Ascending aorta (tissue), 2 donors: ENCODE data around the gene SIN3A. TPM values are rescaled to one million over a fixed set of nuclear protein-coding genes. Genes with fewer than 3 reads are reported as not detected.

Experiments used
- DNase-seq, 2 donors: peaks; one replicate each; pipeline ENCODE4 v3.0.0-alpha.2; 2019; ENCODE audit warnings: low spot score in 2 of 2
- H3K27ac ChIP-seq, 2 donors: fragments of 200-600 bp; sonication (generic); one replicate each; pipeline ENCODE4 v1.5.1; 2016 to 2017; ENCODE audit warnings: mild to moderate bottlenecking in 1 of 2
- H3K27me3 ChIP-seq: fragments of 200-600 bp; sonication (generic); one replicate; pipeline ENCODE4 v1.5.1; 2017
- H3K36me3 ChIP-seq, 2 donors: fragments of 200-600 bp; sonication (generic); one replicate each; pipeline ENCODE4 v1.5.1; 2016
- H3K4me1 ChIP-seq, 2 donors: fragments of 200-600 bp; sonication (generic); one replicate each; pipeline ENCODE4 v1.5.1; 2016 to 2017; ENCODE audit warnings: mild to moderate bottlenecking in 1 of 2
- H3K4me3 ChIP-seq, 2 donors: fragments of 200-600 bp; sonication (generic); one replicate each; pipeline ENCODE4 v1.5.1; 2016 to 2017; ENCODE audit warnings: mild to moderate bottlenecking in 1 of 2
- H3K9me3 ChIP-seq, 2 donors: fragments of 200-600 bp; sonication (generic); one replicate each; pipeline ENCODE4 v1.5.1; 2016
- intact Hi-C: fragments of 100-400 bp; cut with DNase I; formaldehyde crosslinking; loops from one replicate; pipeline ENCODE4 v1.15.1; 2023
- total RNA-seq: library from RNA; depleted of rRNA; stranded (reverse); fragments of >200 nt; gene quantifications from one replicate; pipeline ENCODE4 v1.1.0, GENCODE V29; 2016
- TF ChIP-seq, protein P1 (sequence below), 3 experiments: fragments of 200-600 bp in 2 of 3; fragments of 450-650 bp in 1 of 3; sonication (generic) in 2 of 3; IDR thresholded peaks; one replicate each; pipeline ENCODE4 v1.5.1; 2016 to 2019; ENCODE audit warnings: antibody characterized with exemption in 3 of 3, mild to moderate bottlenecking in 1 of 3, moderate library complexity in 1 of 3

Gene SIN3A
- total RNA-seq, 1 donor from 2014 or later, result 41.0 TPM

DNA sequence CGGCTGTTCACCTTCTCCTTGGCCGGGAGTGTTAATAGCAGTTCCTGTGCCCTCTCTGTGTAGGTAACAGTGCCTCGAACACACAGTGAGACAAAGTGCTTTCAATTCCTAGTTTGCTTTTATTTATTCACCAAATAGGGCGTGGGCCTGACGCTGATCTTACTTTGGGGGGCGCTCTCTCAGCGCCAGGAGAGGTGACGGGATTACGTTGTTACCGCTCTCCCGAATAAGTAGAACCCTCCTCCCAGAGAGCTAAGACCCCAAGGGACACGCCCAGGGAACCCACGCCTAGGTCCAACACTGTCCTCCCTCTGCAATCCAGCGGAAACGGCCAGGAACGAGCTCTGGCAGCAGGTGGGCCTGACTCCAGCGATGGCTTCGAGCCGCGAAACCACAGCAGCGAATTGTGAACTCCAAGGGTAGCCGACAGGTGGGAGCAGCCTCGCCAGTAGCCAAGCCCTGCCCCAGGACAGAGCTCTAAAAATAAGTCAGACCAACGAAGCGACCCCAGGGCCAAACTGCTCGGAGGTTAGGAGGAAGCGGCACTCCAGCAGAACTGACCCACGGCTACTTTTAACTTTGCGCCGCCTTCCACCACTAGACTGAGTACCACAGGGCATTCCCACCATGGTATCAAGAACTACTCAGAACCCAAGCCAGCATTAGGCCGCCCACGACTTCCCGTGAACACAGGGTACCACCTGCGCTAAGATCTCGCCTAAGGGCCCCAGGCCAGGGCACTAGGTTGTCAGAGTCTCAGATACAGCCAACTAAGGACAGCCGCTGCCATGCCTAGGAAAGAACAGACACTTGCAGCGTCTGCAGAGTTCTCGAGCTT, 1.6 kb upstream of the SIN3A start:
- TF ChIP-seq, protein P1, sequence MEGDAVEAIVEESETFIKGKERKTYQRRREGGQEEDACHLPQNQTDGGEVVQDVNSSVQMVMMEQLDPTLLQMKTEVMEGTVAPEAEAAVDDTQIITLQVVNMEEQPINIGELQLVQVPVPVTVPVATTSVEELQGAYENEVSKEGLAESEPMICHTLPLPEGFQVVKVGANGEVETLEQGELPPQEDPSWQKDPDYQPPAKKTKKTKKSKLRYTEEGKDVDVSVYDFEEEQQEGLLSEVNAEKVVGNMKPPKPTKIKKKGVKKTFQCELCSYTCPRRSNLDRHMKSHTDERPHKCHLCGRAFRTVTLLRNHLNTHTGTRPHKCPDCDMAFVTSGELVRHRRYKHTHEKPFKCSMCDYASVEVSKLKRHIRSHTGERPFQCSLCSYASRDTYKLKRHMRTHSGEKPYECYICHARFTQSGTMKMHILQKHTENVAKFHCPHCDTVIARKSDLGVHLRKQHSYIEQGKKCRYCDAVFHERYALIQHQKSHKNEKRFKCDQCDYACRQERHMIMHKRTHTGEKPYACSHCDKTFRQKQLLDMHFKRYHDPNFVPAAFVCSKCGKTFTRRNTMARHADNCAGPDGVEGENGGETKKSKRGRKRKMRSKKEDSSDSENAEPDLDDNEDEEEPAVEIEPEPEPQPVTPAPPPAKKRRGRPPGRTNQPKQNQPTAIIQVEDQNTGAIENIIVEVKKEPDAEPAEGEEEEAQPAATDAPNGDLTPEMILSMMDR (IDR thresholded peaks at IDR 0.05), result peak in 1 of 3 experiments; percentile 23
- Histone ChIP-seq H3K27ac (peak overlapping the region; percentile 91 to 93), H3K36me3 (no peaks in the 10 kb centered on the region), H3K4me3 (peak overlapping the region; percentile 60 to 69), H3K9me3 (no peaks in the 10 kb centered on the region), H3K4me1 (peaks cover 2 to 13% of the 10 kb centered on the region in 2 donors), H3K27me3 (no peaks in the 10 kb centered on the region)
- DNase-seq, result peak; percentile 21 to 76
- intact Hi-C loops, result loop anchor here (5.0 to 10.0 kb wide), 5 partner anchors 124 to 428 kb away; partner anchors contain the start of genes C15orf39, PPCDC, PTPN9 and SNUPN

DNA sequence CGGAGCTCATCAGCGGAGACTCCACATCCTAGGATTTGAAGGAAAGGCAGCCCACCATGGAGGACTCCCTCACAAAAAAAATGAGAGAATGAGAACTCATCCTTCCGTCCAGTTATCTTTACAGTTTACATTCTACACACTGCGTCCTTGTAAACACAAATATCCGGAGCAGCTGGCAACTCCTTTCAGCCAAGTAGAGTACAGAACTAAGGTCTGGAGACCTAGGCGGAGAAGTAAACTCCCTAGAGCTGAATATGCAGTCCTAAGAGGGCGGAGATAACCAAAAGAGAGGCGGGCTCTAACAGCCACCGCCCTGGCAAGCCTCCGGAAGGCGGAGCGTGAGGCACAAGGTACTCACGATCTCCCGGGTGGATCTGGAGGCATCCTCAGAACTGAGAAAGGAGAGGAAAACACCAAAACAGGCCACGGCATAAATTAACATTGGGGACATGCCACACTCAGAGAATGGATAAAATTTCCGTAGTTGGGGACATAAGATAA, 924 bp upstream of the SIN3A start:
- Histone ChIP-seq H3K27ac (peak overlapping the region; percentile 91 to 93), H3K27me3 (no peaks in the 10 kb centered on the region), H3K4me3 (peak overlapping the region; percentile 60 to 69), H3K9me3 (no peaks in the 10 kb centered on the region), H3K36me3 (no peaks in the 10 kb centered on the region), H3K4me1 (peaks cover 2 to 13% of the 10 kb centered on the region in 2 donors)
- DNase-seq, result peak; percentile 59 to 94
- intact Hi-C loops, result loop anchor here (5.0 to 10.0 kb wide), 5 partner anchors 125 to 428 kb away; partner anchors contain the start of genes C15orf39, PPCDC, PTPN9 and SNUPN
- TF ChIP-seq, protein P1 (IDR thresholded peaks at IDR 0.05), result no peak

DNA sequence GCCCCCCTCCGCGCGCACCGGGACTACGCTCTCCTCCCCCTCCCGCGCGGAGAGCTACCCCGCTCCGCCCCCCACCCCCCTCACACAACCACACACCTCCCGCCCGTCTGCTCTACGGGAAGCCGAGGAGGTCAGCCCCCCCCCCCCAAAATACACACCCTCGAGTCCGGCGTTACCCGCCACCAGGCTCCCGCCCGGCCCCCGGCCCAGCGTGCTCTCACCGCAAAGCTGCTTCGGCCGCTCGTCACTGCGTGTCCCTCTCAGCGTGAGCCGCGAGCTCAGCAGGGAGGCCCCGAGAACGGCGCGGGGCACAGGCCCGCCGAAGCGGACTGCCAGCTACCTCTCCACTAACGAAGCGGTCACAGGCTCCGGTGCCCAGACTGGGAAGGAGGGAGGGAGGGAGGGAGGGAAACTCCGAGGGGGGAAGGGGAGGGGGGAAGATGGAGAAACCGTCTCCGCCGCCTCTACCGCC, 252 bp downstream of the SIN3A start:
- Histone ChIP-seq H3K4me3 (peak overlapping the region; percentile 86 to 98), H3K9me3 (no peaks in the 10 kb centered on the region), H3K27ac (peak overlapping the region; percentile 98 to 100), H3K4me1 (peaks cover 2 to 11% of the 10 kb centered on the region in 2 donors), H3K36me3 (no peaks in the 10 kb centered on the region), H3K27me3 (no peaks in the 10 kb centered on the region)
- intact Hi-C loops, result loop anchor here (5.0 to 10.0 kb wide), 5 partner anchors 126 to 426 kb away; partner anchors contain the start of genes C15orf39, PPCDC, PTPN9 and SNUPN
- TF ChIP-seq, protein P1 (IDR thresholded peaks at IDR 0.05), result no peak
- DNase-seq, result no peak

DNA sequence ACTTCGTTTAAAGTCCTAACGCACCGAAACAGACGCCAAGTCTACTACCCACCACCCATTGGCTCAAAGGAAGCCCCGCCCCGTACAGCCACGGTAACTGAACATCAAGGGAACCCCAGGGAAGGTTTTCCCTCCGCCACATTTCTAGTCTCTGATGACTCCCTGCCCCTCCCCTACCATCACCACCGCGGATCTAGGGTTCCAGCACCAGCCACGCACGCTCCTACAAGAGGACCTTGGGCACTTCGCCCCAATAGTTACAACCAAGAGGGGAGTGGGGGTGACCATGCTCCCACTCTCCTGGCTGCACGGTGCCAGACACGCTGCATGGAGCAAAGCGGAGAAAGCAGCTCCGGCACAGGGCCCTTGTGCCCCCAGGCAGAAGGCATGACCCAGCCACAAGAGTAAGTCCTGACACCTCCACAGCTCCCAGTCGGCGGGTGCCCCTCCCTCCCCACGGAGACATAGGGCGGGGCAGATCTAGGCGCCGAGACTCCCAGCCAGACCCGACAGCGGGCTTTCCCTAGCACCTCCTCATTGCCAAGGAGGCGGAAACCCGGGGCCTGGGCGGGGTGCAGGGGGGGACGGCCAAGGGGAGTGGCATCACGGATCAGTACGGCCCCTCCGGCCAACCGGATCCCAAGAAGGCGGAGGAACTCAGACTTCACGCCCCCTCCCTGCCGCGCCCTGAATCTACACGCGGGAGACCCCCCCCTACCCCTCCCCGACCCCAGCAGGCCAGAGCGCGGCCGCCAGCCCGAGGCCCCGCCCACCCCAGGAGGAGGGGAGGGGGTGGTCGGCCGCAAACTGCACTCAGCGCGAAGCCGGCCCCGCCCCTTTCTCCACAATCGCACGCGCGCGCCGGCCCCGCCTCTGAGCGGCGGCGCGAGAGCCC, 936 bp downstream of the SIN3A start:
- intact Hi-C loops, result loop anchor here (1.0 to 10.0 kb wide), 6 partner anchors 82 to 426 kb away; partner anchors contain the start of genes C15orf39, MAN2C1, PPCDC and PTPN9

More for the DNA sequence above, 936 bp downstream of the SIN3A start:
- H3K27me3 ChIP-seq, result no peaks in the 10 kb centered on the region
- no peaks in the 10 kb centered on the region for H3K36me3 ChIP-seq
- peak overlapping the region; percentile 98 to 100 for H3K27ac ChIP-seq
- H3K9me3 ChIP-seq, result no peaks in the 10 kb centered on the region
- peak; percentile 91 to 99 for DNase-seq
- TF ChIP-seq, protein P1 (IDR thresholded peaks at IDR 0.05), result no peak
- H3K4me3 ChIP-seq, result peak overlapping the region; percentile 86 to 98
- peaks cover 2 to 11% of the 10 kb centered on the region in 2 donors for H3K4me1 ChIP-seq
